H1 (cell line): ENCODE data around the gene SLC19A1. TPM values are rescaled to one million over a fixed set of nuclear protein-coding genes. Genes with fewer than 3 reads are reported as not detected.

Experiments
- CTCF ChIA-PET: fragments of 300-600 bp; sonication (Branson Sonifier 250); formaldehyde crosslinking; loops from one replicate; lab custom pipeline; 2021; ENCODE audit not compliant: partially characterized antibody; lab: Charles Lee
- POLR2A ChIA-PET: fragments of 300-600 bp; sonication (Branson Sonifier 250); formaldehyde crosslinking; loops from one replicate; lab custom pipeline; 2021; ENCODE audit warnings: inconsistent platforms; ENCODE audit not compliant: partially characterized antibody; lab: Charles Lee
- DNase-seq, 2 experiments: peaks; one replicate each; pipeline versions ENCODE4 v3.0.0 to v3.0.0-alpha.2; 2010 to 2022; ENCODE audit warnings: low spot score in 2 of 2, low read depth in 1 of 2, mixed read lengths in 1 of 2
- FAIRE-seq: peaks from 2 replicates; lab custom pipeline; 2011; peaks lifted over from hg19 to GRCh38; lab: Jason Lieb, UNC
- H2AFZ ChIP-seq: 2 replicates; pipeline ENCODE4 v1.8.1; 2012; ENCODE audit warnings: low read length, inconsistent platforms
- H2AK5ac ChIP-seq: 2 replicates; pipeline ENCODE4 v1.6.1; 2013; ENCODE audit warnings: low read depth, low read length
- H2BK120ac ChIP-seq: replicated peaks from 2 replicates; pipeline ENCODE3; 2013; ENCODE audit warnings: low read depth, low read length, inconsistent platforms
- H2BK12ac ChIP-seq: 2 replicates; pipeline ENCODE4 v1.6.1; 2013; ENCODE audit warnings: low read depth, low read length
- H2BK15ac ChIP-seq: 2 replicates; pipeline ENCODE4 v1.6.1; 2013; ENCODE audit warnings: low read length
- H2BK20ac ChIP-seq: 2 replicates; pipeline ENCODE4 v1.6.1; 2013; ENCODE audit warnings: low read length
- H2BK5ac ChIP-seq: 2 replicates; pipeline ENCODE4 v1.6.1; 2013; ENCODE audit warnings: low read depth, low read length
- H3K14ac ChIP-seq: 2 replicates; pipeline ENCODE4 v1.6.1; 2013; ENCODE audit warnings: inconsistent platforms; ENCODE audit not compliant: insufficient read length
- H3K18ac ChIP-seq: 2 replicates; pipeline ENCODE4 v1.6.1; 2013; ENCODE audit warnings: low read length; ENCODE audit errors: extremely low read depth
- H3K23ac ChIP-seq: 2 replicates; pipeline ENCODE4 v1.6.1; 2013; ENCODE audit warnings: inconsistent platforms; ENCODE audit not compliant: insufficient read length
- H3K23me2 ChIP-seq: 2 replicates; pipeline ENCODE4 v1.6.1; 2013; ENCODE audit warnings: low read depth, low read length
- H3K27ac ChIP-seq: 2 replicates; pipeline ENCODE4 v1.6.1; 2011; ENCODE audit warnings: low read depth, low read length, inconsistent platforms
- H3K27me3 ChIP-seq, 4 experiments: replicated peaks in 1 of 4; 1 replicate in 1 of 4; 2 replicates in 3 of 4; pipeline versions ENCODE4 v1.6.1 to v1.8.1; 2011 to 2013; ENCODE audit warnings: low read length in 3 of 4, mild to moderate bottlenecking in 3 of 4, inconsistent platforms in 2 of 4, mixed read lengths in 2 of 4, moderate library complexity in 1 of 4; ENCODE audit not compliant: control insufficient read depth in 3 of 4, insufficient read depth in 3 of 4; ENCODE audit errors: extremely low read depth in 1 of 4
- H3K36me3 ChIP-seq, 4 experiments: 2 replicates each; pipeline versions ENCODE4 v1.6.1 to v1.8.1; 2011 to 2013; ENCODE audit warnings: mild to moderate bottlenecking in 4 of 4, low read length in 3 of 4, moderate library complexity in 2 of 4, control low read depth in 1 of 4, inconsistent platforms in 1 of 4; ENCODE audit not compliant: insufficient read depth in 4 of 4, control insufficient read depth in 2 of 4
- H3K4ac ChIP-seq: replicated peaks from 2 replicates; pipeline ENCODE3; 2013; ENCODE audit warnings: low read length, low read depth, mixed read lengths, inconsistent platforms; ENCODE audit not compliant: insufficient read length
- H3K4me1 ChIP-seq, 4 experiments: replicated peaks in 1 of 4; 1 replicate in 1 of 4; 2 replicates in 3 of 4; pipeline versions ENCODE4 v1.6.1 to v1.8.1; 2011 to 2013; ENCODE audit warnings: low read length in 3 of 4, inconsistent platforms in 2 of 4, mixed read lengths in 1 of 4; ENCODE audit not compliant: insufficient read depth in 4 of 4, control insufficient read depth in 3 of 4
- H3K4me2 ChIP-seq, 2 experiments: 2 replicates each; pipeline versions ENCODE4 v1.6.1 to v1.8.1; 2011 to 2013; ENCODE audit warnings: low read depth in 2 of 2, low read length in 2 of 2, control low read depth in 1 of 2, inconsistent platforms in 1 of 2, mild to moderate bottlenecking in 1 of 2; ENCODE audit not compliant: insufficient read depth in 1 of 2
- H3K4me3 ChIP-seq, 4 experiments: fragments of 200-600, 300-600 bp in 1 of 4; sonication (generic), shearing (Covaris generic), sonication (Bioruptor Twin) in 1 of 4; 2 replicates each; pipeline versions ENCODE4 v1.5.1 to v1.8.1; 2011 to 2016; ENCODE audit warnings: low read length in 4 of 4, low read depth in 3 of 4, control low read depth in 2 of 4, inconsistent platforms in 2 of 4, mild to moderate bottlenecking in 2 of 4, mixed read lengths in 1 of 4, moderate library complexity in 1 of 4; ENCODE audit not compliant: insufficient read depth in 2 of 4; ENCODE audit errors: extremely low read depth in 1 of 4
- H3K56ac ChIP-seq: replicated peaks from 2 replicates; pipeline ENCODE3; 2013; ENCODE audit warnings: low read depth, mild to moderate bottlenecking, mixed read lengths, low read length, inconsistent platforms; ENCODE audit not compliant: insufficient read length
- H3K79me1 ChIP-seq: 2 replicates; pipeline ENCODE4 v1.6.1; 2013; ENCODE audit warnings: low read depth, low read length, control low read depth
- H3K79me2 ChIP-seq, 2 experiments: 2 replicates each; pipeline versions ENCODE4 v1.6.1 to v1.8.1; 2012 to 2013; ENCODE audit warnings: low read length in 2 of 2, mild to moderate bottlenecking in 2 of 2, inconsistent platforms in 1 of 2; ENCODE audit not compliant: insufficient read depth in 2 of 2, control insufficient read depth in 1 of 2
- H3K9ac ChIP-seq, 4 experiments: replicated peaks in 1 of 4; 1 replicate in 1 of 4; 2 replicates in 3 of 4; pipeline versions ENCODE4 v1.6.1 to v1.8.1; 2011 to 2013; ENCODE audit warnings: low read depth in 3 of 4, low read length in 3 of 4, control low read depth in 2 of 4, mild to moderate bottlenecking in 2 of 4, moderate library complexity in 2 of 4, inconsistent platforms in 1 of 4; ENCODE audit errors: extremely low read depth in 1 of 4
- H3K9me3 ChIP-seq, 2 experiments: 2 replicates each; pipeline versions ENCODE4 v1.6.1 to v1.8.1; 2012 to 2013; ENCODE audit warnings: mild to moderate bottlenecking in 2 of 2, moderate library complexity in 2 of 2, control low read depth in 1 of 2, inconsistent platforms in 1 of 2, low read depth in 1 of 2, low read length in 1 of 2, mixed read lengths in 1 of 2; ENCODE audit not compliant: insufficient read depth in 2 of 2
- H4K20me1 ChIP-seq, 2 experiments: replicated peaks in 1 of 2; 2 replicates each; pipeline versions ENCODE3 to v1.8.1; 2011 to 2013; ENCODE audit warnings: inconsistent platforms in 2 of 2, low read length in 2 of 2, mild to moderate bottlenecking in 1 of 2; ENCODE audit not compliant: insufficient read depth in 2 of 2, control insufficient read depth in 1 of 2
- H4K5ac ChIP-seq: 2 replicates; pipeline ENCODE4 v1.6.1; 2013; ENCODE audit warnings: low read length, low read depth, mixed read lengths, inconsistent platforms; ENCODE audit not compliant: insufficient read length
- H4K8ac ChIP-seq: 2 replicates; pipeline ENCODE4 v1.8.0; 2013; ENCODE audit warnings: mild to moderate bottlenecking, moderate library complexity, low read length, inconsistent platforms; ENCODE audit not compliant: insufficient read depth; ENCODE audit errors: extremely low read depth
- H4K91ac ChIP-seq: replicated peaks from 2 replicates; pipeline ENCODE3; 2013; ENCODE audit warnings: low read length, mixed read lengths, inconsistent platforms; ENCODE audit not compliant: insufficient read length
- CBX5 ChIP-seq: fragments of 300-800, 300-1000 bp; sonication (generic); IDR thresholded peaks from 2 replicates; pipeline ENCODE4 v1.7.1; 2016; ENCODE audit warnings: antibody characterized with exemption, low read length, low read depth
- KDM4A ChIP-seq: IDR thresholded peaks from one replicate; pipeline ENCODE4 v1.7.1; 2012; ENCODE audit warnings: low read depth, mild to moderate bottlenecking, moderate library complexity, low read length, inconsistent platforms; ENCODE audit not compliant: severe bottlenecking
- KDM5A ChIP-seq: fragments of 200-600 bp; IDR thresholded peaks from 2 replicates; pipeline ENCODE4 v1.7.1; 2012; ENCODE audit warnings: mild to moderate bottlenecking, low read length, inconsistent platforms, mixed read lengths
- POLR2AphosphoS5 ChIP-seq: IDR thresholded peaks from 2 replicates; pipeline ENCODE4 v1.6.1; 2011; ENCODE audit warnings: low read depth, low read length
- whole genome bisulfite sequencing, 2 experiments: shearing (Covaris generic) in 1 of 2; methylation state at CpG; one replicate each; pipeline versions ENCODE4 v1.1.6 to v1.1.7; 2013 to 2015; ENCODE audit warnings: low lambda C conversion rate in 2 of 2, mixed read lengths in 2 of 2, inconsistent platforms in 1 of 2, low coverage in 1 of 2, missing lambda C conversion rate in 1 of 2; ENCODE audit not compliant: insufficient replicate concordance in 2 of 2, insufficient coverage in 1 of 2, insufficient read length in 1 of 2; ENCODE audit errors: extremely low coverage in 1 of 2, missing lambda C conversion rate in 1 of 2; 5-methylcytosine and 5-hydroxymethylcytosine counted together
- polyA plus RNA-seq, 7 experiments: library from polyadenylated mRNA; depleted of rRNA in 3 of 7; stranded (reverse) in 5 of 7; unstranded in 2 of 7; fragments of >200 nt in 5 of 7; fragments of 200-250 nt in 2 of 7; gene quantifications; 1 replicate in 5 of 7; 2 replicates in 1 of 7; 4 replicates in 1 of 7; pipeline versions ENCODE4 v1.2.1 to v1.2.3, GENCODE V29; 2011 to 2013; ENCODE audit warnings: missing spikeins in 2 of 7, mixed read lengths in 2 of 7
- total RNA-seq: library from RNA; stranded (reverse); fragmentation: NEBNext Ultra II Directional; extraction: Animal tissue kit (Norgen Biotek cat#: 25700); gene quantifications from 2 replicates; pipeline ENCODE4 v1.2.1, GENCODE V29; 2021

The SLC19A1 gene
- total and polyA plus RNA-seq, 2 of the 8 experiments (the other 6 are each of a cell fraction or from before 2014, with no cell fraction given), result 31.6 to 43.8 TPM

- peaks cover 3 to 4% of the 10 kb centered on the region in 2 experiments; a peak in 2 of 4 replicates for H3K9me3 ChIP-seq
- peaks cover 2% of the 10 kb centered on the region; the same call in 1 of the 2 replicates for H3K79me1 ChIP-seq
- no peak overlapping the region for H3K4me3 ChIP-seq
- no peak overlapping the region for H2AK5ac ChIP-seq
- no peak overlapping the region for H2BK20ac ChIP-seq
- DNase-seq (no peak), FAIRE-seq (no peak)
- no peak overlapping the region for H3K18ac ChIP-seq
- H3K14ac ChIP-seq, result no peak overlapping the region
- H3K4me1 ChIP-seq, result peaks cover 0 to 1% (median under 1%) of the 10 kb centered on the region in 4 experiments; a peak in 3 of 7 replicates
- ChIA-PET CTCF (interaction anchor here (0.6 to 1.9 kb wide), 5 partner anchors 9 to 344 kb away, joined by 3 to 7 read pairs (median 4); no protein-coding TSS in a partner anchor), POLR2A (interaction anchor here (0.8 to 1.7 kb wide), 5 partner anchors 8 to 187 kb away, joined by 3 to 7 read pairs (median 4); no protein-coding TSS in a partner anchor)
- no peak overlapping the region for H2BK120ac ChIP-seq
- H4K5ac ChIP-seq, result no peak overlapping the region
- H4K20me1 ChIP-seq, result peaks cover 8 to 19% of the 10 kb centered on the region in 2 experiments
- no peak for TF ChIP-seq POLR2AphosphoS5
- TF ChIP-seq CBX5, result no peak
- TF ChIP-seq KDM4A, result no peak
- no peak for TF ChIP-seq KDM5A
- H2BK15ac ChIP-seq, result no peak overlapping the region
- no peak overlapping the region for H3K27ac ChIP-seq
- no peak overlapping the region for H4K8ac ChIP-seq
- H2AFZ ChIP-seq, result no peak overlapping the region
- H3K56ac ChIP-seq, result no peak overlapping the region
- peaks cover 14 to 70% (median 40%) of the 10 kb centered on the region in 4 experiments for H3K36me3 ChIP-seq
- no peaks in the 10 kb centered on the region for H3K27me3 ChIP-seq
- peaks cover 2% of the 10 kb centered on the region; the same call in 1 of the 2 replicates for H3K23me2 ChIP-seq
- no peak overlapping the region for H3K23ac ChIP-seq
- no peak overlapping the region for H2BK5ac ChIP-seq
- H2BK12ac ChIP-seq, result no peak overlapping the region
- no peak overlapping the region for H4K91ac ChIP-seq
- WGBS, 2 experiments, result 90% methylated on average over 33 of the region's 33 CpGs; no CpG with 5 or more reads in 1 of the 2 experiments
- H3K79me2 ChIP-seq, result no peaks in the 10 kb centered on the region
- H3K4ac ChIP-seq, result no peak overlapping the region
- no peak overlapping the region for H3K4me2 ChIP-seq
- no peak overlapping the region for H3K9ac ChIP-seq
These were observed 60.0 kb downstream of the SLC19A1 start for GRCh38 chr21:45481977-45482898.
